C1 segment of cervical spinal cord (tissue), 14 donors: ENCODE measurements around the gene POLR3F.
"Not testable (repeated sequence)": the region's sequence is repeated elsewhere in the genome, so short reads cannot be mapped to it uniquely, and the experiment has no call there.

Experiments used
- DNase-seq, 14 donors: peaks; one replicate each; lab custom pipeline; 2025; lab: John Stamatoyannopoulos, UW

The POLR3F gene

GRCh38 chr20:18504479-18505060, 37.4 kb downstream of the POLR3F start:
- DNase-seq = peak in 7 of 14 donors; percentile 4 to 32 (median 5)

- peak in 1 of 14 donors; percentile 24 for DNase-seq
These were observed 39.6 kb downstream of the POLR3F start for GRCh38 chr20:18506744-18507143.

GRCh38 chr20:18507218-18508191, 40.3 kb downstream of the POLR3F start, which contains the start of gene SEC23B:
Gene SEC23B, plus strand, starts transcription at chr20:18507940. Its CDS starts 2,896 bp downstream, at chr20:18510836.
- DNase-seq = peak; percentile 94 to 99 (median 98)

DNA sequence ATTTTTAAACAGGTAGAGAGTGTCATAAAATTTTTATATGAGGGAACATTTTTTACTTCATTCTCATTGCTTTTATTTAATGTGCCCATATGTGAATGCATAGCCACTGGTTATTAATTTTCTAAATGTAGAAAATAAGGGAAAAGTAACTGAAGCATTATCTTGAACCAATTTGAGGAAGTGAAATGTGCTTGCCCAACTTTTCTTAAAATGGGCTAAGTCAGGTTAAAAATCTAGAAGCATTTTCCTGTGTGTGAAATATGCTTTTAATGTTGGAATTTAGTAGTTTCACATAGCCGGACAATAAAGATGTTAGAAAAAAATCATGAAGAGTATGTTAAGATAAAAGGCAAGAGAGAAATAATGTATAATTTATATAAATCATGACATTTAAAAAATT, 44.4 kb downstream of the POLR3F start:
- DNase-seq = no peak

- no peak for DNase-seq
These were observed 46.0 kb downstream of the POLR3F start for GRCh38 chr20:18513208-18513607.

DNA sequence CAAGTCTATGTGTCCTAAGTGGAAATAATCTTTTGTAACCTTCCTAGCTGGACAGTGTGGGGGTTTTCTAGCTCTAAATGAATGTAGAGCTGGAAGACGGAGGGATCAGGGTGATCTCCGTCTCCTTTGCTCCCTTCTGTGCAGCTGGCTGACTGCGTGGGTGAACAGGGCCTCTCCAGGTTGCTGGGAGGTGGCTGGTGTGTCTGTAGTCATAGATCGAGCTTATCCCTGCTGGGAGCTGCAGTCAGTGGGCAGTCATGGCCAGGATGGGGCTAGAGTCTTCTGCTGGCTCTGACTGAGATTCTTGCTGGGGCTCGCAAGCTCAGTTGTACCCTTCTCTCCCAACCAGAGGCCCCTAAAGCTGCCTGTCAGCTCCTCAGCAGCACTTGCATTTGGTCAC, 46.9 kb downstream of the POLR3F start:
- no peak for DNase-seq

GRCh38 chr20:18515973-18516372, 48.8 kb downstream of the POLR3F start:
- no peak for DNase-seq

DNA sequence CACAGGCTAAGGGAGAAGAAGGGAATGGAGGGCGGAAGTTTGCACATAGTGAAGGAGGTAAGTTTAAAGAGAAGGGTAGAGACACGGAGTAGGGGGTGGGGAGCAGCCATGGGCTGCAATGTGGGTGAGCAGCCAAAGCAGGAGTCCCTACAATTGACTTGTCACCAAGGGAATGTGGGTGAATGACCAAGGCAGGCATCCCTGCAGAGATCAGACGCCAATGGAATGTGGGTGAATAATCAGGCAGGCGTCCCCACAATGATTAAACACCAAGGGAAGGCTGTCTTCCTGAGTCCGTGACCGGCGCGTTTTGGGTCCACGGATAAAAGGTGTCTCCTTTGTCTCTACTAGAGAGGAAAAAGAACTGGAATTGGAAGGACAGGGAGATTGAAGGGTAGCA, 54.9 kb downstream of the POLR3F start:
- not testable (repeated sequence) for DNase-seq

- no peak for DNase-seq
These were observed 55.9 kb downstream of the POLR3F start for GRCh38 chr20:18523066-18523465.

DNA sequence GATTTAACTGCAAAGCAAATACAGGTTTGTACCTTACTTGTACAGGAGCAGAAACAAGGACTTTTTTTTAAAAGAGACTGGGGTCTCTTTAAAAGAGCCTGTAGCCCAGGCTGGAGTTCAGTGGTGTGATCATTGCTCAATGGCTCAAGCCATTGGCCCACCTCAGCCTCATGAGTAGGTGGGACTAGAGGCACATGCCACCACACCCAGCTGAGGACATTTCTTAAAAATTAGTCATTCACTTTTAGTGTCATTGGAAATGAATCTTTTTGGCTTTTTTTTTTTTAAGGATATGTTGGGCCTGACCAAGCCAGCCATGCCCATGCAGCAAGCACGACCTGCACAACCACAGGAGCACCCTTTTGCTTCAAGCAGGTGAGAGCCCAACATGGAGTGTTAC, 57.5 kb downstream of the POLR3F start:
- DNase-seq = no peak

- not testable (repeated sequence) for DNase-seq
These were observed 59.6 kb downstream of the POLR3F start for GRCh38 chr20:18526761-18527160.

DNA sequence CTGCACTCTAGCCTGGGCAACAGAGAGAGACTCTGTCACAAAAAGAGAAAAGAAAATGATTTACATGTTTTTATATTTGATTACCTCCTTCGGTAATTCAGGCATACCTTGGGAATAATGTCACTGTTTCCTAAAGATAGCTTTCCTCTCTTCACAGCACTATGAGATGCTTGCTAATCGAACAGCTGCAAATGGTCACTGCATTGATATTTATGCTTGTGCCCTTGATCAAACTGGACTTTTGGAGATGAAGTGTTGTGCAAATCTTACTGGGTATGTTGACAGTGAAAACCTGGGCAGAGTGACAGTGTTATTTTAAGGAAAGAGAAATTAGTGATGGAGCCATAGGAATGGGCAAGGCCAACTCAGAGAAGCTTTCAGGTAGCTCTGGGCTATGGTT, 60.1 kb downstream of the POLR3F start:
- DNase-seq = no peak

DNA sequence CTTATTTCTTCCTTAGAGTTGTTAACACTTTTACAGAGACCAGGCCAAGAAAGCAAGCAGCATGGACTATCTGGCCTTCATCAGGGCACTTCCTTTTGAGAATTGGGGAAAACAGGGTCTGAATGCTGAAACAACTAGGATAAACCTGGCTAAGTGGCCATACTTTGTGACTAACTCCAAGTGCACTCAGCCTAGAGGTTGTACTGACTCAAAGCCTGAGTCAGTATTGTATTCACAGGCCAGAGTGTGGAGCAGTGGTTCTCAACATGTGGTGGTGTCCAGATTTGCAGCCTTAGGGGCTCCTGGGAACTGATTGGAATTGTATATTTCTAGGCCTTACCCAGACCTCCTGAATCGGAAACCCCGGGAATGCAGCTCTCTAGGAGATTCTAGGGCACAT, 60.6 kb downstream of the POLR3F start:
- no peak for DNase-seq

DNA sequence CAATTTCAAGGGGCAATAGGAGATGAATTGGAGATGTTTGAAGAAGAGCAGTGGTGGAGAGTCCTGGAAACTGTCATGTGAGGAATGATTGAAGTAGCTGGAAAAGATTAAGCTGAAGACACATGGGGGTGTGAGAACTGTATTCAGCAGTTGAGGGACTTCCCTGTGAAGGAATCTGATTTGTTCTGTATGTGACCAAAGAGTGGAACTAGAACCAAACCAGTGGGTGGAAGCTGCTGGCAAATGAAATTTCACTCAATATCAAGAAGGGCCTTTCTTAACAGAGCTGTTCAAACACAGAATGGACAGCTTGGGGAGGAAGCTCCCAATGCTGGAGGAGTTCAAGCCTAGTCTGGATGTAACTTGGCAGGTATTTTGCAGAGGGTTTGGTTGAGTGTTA, 61.9 kb downstream of the POLR3F start:
- DNase-seq = no peak

DNA sequence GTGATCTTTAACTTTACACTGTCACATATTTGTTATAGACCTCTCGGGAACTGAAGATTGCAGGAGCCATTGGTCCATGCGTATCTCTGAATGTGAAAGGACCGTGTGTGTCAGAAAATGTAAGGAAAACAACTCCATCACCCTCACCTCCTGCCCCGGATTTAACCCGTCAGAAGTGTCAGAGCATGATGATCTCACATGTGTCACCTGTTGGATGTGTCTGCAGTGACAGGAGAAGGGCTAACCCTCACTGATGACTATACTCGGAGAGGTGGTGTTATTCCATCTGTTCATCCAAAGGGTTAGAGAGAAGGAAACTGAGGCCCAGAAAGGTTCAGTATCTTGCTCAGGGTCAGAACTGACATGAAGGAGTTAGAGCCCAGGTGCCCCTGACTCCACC, 65.4 kb downstream of the POLR3F start:
- no peak for DNase-seq

- no peak for DNase-seq
These were observed 66.3 kb downstream of the POLR3F start for GRCh38 chr20:18533491-18533890.

DNA sequence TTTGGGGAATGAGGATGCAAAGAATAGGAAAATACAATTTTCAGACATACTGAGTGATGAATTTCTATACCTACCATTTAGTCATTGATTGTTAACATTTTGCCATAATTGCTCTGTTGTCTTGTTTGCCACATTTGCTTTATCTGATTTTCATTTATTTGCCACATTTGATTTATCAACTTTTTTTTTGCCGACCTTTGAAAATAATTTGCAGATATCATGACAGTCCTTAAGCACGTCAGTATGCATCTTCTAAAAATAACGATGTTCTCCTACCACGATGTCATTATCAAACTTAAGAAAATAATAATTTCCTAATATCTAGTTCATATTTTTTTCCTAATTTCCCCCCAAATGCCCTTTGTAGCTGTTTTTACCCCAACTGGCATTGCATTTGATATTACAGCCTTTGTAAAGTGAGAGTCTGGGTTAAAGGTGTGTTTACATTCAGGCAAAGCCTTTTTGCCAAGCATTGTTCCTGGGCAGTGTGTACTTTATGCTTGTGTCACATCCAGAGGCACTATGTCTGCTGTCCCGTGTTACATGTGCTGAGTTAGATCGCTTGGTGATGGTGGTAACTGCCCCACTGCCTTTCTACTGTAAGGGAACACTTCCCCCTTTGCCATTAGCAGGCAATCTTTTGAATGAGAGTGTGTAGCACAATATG, 66.9 kb downstream of the POLR3F start:
- no peak for DNase-seq
